Measurements from ENCODE around the gene IQCH.

The IQCH gene

DNA sequence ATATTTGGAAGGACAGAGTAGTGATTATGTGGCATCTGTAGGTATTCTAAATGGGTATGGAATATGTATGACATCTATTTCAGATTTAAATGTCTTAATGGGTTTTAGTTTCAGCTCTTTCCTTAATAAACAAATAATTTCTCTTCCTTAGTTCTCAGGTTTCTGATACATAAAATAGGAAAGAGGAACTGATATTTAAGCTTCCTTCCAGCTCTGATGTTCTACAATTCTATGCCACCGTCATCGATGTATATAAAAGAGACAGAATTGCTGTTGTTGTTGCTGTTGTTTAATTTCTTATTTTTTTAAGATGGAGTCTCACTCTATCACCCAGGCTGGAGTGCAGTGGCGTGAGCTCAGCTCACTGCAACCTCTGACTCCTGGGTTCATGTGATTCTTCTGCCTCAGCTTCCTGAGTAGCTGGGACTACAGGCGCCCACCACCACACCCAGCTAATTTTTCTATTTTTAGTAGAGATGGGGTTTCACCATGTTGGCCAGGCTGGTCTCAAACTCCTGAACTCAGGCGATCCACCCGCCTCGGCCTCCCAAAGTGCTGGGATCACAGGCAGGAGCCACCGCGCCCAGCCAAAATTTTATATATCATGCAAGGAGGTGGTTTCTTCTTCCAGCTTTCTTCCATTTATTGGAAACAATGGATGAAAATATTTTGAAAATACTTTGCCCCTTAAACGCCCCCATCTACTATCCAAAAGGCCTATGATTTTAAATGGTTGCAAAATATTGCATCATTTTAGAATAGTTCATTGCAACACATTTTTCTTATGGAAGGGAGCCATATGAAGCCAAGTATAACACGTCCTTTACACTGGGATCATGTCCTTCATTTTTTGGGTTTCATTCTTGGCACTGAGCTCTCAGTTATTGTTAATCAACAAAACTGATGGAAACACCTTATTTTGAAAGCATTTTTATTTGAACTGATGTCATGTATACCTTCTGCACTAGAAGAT, 252.5 kb downstream of the IQCH start:
- TF ChIP-seq ZFX (IDR thresholded peaks at IDR 0.05): no peak
- H3K27ac ChIP-seq: no peak overlapping the region

DNA sequence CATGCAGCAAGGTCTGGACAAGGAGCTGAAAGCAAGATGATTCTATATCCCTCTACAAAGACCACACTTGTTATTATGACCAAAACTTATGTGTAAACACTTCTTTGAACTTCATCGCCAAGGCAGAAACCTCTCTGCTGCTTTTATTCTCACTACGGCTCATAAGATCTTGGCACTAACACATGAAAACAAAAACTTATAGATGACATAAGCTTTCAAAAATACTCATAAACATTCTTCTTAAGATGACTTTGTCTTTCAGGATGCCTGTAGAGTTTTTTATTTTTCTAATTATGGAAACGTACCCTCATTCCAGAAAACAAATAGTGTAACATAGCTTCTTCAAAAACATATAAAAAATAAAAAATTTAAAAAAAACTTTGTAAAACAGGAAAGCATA, 253.8 kb downstream of the IQCH start:
- TF ChIP-seq, protein P1, sequence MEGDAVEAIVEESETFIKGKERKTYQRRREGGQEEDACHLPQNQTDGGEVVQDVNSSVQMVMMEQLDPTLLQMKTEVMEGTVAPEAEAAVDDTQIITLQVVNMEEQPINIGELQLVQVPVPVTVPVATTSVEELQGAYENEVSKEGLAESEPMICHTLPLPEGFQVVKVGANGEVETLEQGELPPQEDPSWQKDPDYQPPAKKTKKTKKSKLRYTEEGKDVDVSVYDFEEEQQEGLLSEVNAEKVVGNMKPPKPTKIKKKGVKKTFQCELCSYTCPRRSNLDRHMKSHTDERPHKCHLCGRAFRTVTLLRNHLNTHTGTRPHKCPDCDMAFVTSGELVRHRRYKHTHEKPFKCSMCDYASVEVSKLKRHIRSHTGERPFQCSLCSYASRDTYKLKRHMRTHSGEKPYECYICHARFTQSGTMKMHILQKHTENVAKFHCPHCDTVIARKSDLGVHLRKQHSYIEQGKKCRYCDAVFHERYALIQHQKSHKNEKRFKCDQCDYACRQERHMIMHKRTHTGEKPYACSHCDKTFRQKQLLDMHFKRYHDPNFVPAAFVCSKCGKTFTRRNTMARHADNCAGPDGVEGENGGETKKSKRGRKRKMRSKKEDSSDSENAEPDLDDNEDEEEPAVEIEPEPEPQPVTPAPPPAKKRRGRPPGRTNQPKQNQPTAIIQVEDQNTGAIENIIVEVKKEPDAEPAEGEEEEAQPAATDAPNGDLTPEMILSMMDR (conservative IDR thresholded peaks at IDR 0.05): no peak
- no peak for TF ChIP-seq ZFX (IDR thresholded peaks at IDR 0.05)
- no peak overlapping the region for H3K27ac ChIP-seq

- H3K27ac ChIP-seq: no peak overlapping the region
- no peak for TF ChIP-seq ZFX (IDR thresholded peaks at IDR 0.05)
- TF ChIP-seq, protein P1 (conservative IDR thresholded peaks at IDR 0.05): no peak
Measured at GRCh38 chr15:67509918-67510317, 255.3 kb downstream of the IQCH start.

DNA sequence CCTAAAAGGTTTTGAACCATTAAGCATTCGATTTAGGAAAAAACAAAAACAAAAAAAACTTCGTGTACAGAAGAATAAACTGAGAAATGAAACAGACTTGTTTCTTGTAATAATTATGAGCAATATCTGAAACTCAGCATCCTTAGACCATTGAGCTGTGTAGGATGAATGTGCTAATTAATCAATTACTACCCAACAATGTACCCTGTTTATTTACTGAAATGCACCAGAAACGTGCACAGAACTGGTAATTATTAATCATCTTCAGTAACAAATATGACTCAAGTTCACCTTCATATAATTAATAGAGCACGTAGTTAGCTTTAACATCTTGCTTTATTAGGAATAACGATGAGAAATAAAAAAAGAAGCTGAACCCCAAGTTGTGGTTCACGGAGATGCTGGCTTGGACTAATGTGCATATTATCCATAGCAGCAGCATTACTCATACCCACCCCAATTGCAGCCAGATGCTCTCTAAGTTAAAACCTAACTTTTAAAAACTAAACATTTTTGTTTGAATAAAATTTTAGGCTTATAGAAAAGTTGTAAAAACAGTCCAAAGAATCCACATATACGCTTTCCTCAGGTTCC, 256.1 kb downstream of the IQCH start:
- no peak for TF ChIP-seq ZFX (IDR thresholded peaks at IDR 0.05)
- TF ChIP-seq, protein P1 (conservative IDR thresholded peaks at IDR 0.05): no peak

DNA sequence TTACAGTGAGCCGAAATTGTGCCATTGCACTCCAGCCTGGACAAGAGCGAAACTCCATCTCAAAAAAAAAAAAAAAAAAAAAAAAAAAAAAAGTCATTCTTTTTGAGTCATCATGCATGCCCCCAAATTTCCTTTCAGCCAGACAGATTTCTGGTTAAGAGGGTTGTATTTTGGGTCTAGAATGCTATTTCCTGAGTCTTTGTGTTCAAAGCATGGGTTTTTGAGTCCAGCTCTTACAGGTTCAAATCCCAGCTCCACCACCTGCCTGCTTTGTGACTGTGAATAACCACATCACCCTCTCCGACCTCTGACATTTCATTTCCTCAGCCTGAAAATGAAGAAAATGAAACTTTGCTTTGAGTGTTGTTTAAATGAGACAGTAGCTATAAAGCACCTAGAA, 257.0 kb downstream of the IQCH start:
- no peak overlapping the region for H3K27ac ChIP-seq
- TF ChIP-seq, protein P1 (conservative IDR thresholded peaks at IDR 0.05): no peak
- no peak for TF ChIP-seq ZFX (IDR thresholded peaks at IDR 0.05)

More for the DNA sequence above, 256.1 kb downstream of the IQCH start:
- H3K27ac ChIP-seq: no peak overlapping the region

DNA sequence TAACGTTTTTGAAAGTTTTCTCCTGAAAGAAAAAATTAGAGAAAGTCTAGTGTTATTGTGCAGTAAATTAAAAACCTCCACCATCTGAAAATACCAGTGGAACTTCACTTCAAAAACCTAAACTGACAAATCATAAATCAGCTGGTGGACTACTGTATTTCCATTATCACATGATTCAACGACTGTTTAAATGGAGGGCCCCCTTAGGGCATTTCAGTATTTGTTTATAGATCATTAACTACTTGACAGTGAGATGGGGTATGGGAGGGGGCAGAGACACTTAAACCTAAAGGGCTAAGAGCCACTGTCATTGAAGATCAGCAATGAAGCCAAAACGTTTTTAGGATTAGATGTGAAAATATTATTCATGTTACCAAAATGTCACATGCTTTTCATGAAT, 257.6 kb downstream of the IQCH start:
- H3K27ac ChIP-seq: no peak overlapping the region
- TF ChIP-seq ZFX (IDR thresholded peaks at IDR 0.05): no peak
- TF ChIP-seq, protein P1 (conservative IDR thresholded peaks at IDR 0.05): no peak

DNA sequence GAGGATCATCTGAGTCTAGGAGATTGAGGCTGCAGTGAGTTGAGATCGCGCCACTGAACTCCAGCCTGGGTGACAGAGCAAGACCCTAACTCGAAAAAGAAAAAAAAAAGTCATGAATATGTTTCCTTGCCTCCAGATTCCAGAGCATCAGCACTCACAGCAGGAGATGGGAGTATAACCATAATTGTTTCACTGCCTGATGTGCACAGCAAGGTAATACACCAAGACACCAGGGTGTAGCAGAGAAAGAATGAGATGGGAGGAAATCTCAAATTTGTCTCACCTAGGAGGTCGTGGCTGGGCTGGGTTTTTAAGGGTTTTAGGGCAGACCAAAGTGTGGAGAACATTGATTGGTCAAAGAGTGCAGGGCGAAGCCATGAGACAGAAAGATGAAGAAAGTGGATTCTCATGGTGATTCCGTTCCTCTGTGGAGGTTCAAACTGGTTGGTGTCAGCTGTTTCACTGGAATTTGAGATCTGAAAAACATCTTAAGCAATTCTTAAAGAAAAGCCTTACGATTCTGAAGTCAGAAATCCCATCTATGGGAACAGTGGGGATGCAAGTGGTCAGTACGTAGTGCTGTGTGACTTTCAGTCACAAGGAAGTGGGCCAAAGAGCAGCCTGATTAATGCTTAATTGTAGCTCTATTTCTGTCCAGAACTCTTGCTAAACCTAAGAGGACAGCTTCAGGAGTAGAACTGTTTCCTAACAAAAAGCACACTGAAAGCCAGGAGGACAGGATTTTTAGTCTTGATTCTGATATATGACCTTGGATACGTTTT, 258.5 kb downstream of the IQCH start:
- no peak overlapping the region for H3K27ac ChIP-seq
- TF ChIP-seq, protein P1 (conservative IDR thresholded peaks at IDR 0.05): no peak
- TF ChIP-seq ZFX (IDR thresholded peaks at IDR 0.05): no peak
